Muscle of arm (tissue), 14 donors: Measurements from ENCODE around the gene TEX52. TPM values are rescaled to one million over a fixed set of nuclear protein-coding genes. Genes with fewer than 3 reads are reported as not detected.

ENCODE experiments used
- DNase-seq: peaks from one replicate; pipeline ENCODE4 v3.0.0-alpha.2; 2013
- long read RNA-seq, 11 donors: transcript quantifications; one replicate each; lab custom pipeline, GENCODE V29; 2026
- polyA plus RNA-seq, 12 donors: library from polyadenylated mRNA; unstranded; fragments of 120-200 nt; gene quantifications; one replicate each; pipeline ENCODE4 v1.2.1, GENCODE V29; 2013; ENCODE audit not compliant: insufficient read length in 12 of 12

Gene TEX52
- polyA plus RNA-seq: 1 to 10 TPM in 3 of 12 donors, under 1 TPM in 7, not detected in 2; 0.22 to 1.6 (median 0.75) TPM
- long read RNA-seq, donor 1: 0 reads
- long read RNA-seq, donor 2: 0 reads
- long read RNA-seq, donor 3: 0 reads
- long read RNA-seq, donor 4: 0 reads
- long read RNA-seq, donor 5: 0 reads
- long read RNA-seq, donor 6: 0 reads
- long read RNA-seq, donor 7: 0 reads
- long read RNA-seq, donor 8: 0 reads
- long read RNA-seq, donor 9: 0 reads
- long read RNA-seq, donor 10: 0 reads
- long read RNA-seq, donor 11: 0 reads

GRCh38 chr12:2857021-2857431, at the start of gene TEX52:
TEX52 (minus strand) TSS chr12:2857039; CDS start chr12:2857026, 13 bp downstream.
- DNase-seq: no peak

- no peak for DNase-seq
These were observed 47.4 kb upstream of the TEX52 start for GRCh38 chr12:2904260-2904659.

- no peak for DNase-seq
These were observed 45.5 kb upstream of the TEX52 start for GRCh38 chr12:2902272-2902880.

GRCh38 chr12:2900642-2901041, 43.8 kb upstream of the TEX52 start:
- DNase-seq: no peak

- no peak for DNase-seq
These were observed 40.6 kb upstream of the TEX52 start for GRCh38 chr12:2897418-2897817.

- no peak for DNase-seq
These were observed 38.7 kb upstream of the TEX52 start for GRCh38 chr12:2895511-2895910.

- no peak for DNase-seq
These were observed 38.2 kb upstream of the TEX52 start for GRCh38 chr12:2895051-2895451.

- no peak for DNase-seq
These were observed 36.2 kb upstream of the TEX52 start for GRCh38 chr12:2893007-2893406.

GRCh38 chr12:2892246-2892645, 35.4 kb upstream of the TEX52 start:
- DNase-seq: no peak

- DNase-seq: peak; percentile 79
These were observed 34.6 kb upstream of the TEX52 start for GRCh38 chr12:2891240-2892053.

GRCh38 chr12:2890388-2891239, 33.8 kb upstream of the TEX52 start, which contains the start of gene TULP3:
TULP3 (plus strand) TSS chr12:2890891; CDS start chr12:2890948, 57 bp downstream.
- peak; percentile 98 for DNase-seq

- DNase-seq: no peak
These were observed 33.2 kb upstream of the TEX52 start for GRCh38 chr12:2890001-2890387.

GRCh38 chr12:2886768-2887450, 30.1 kb upstream of the TEX52 start:
- DNase-seq: no peak

- no peak for DNase-seq
These were observed 28.0 kb upstream of the TEX52 start for GRCh38 chr12:2884810-2885209.

GRCh38 chr12:2879853-2880252, 23.0 kb upstream of the TEX52 start:
- no peak for DNase-seq

- DNase-seq: no peak
These were observed 21.3 kb upstream of the TEX52 start for GRCh38 chr12:2877953-2878732.

GRCh38 chr12:2877047-2877952, 20.5 kb upstream of the TEX52 start, which contains the start of the genes FOXM1 and RHNO1:
FOXM1 (minus strand) TSS chr12:2877174; CDS start chr12:2874478, 2,696 bp downstream.
RHNO1 (plus strand) TSS chr12:2877223; CDS start chr12:2885367, 8,144 bp downstream.
- peak; percentile 94 for DNase-seq

- DNase-seq: no peak
These were observed 19.7 kb upstream of the TEX52 start for GRCh38 chr12:2876431-2877046.
